HepG2 (cell line): Measurements from ENCODE around the gene PIP4K2B. TPM values are rescaled to one million over a fixed set of nuclear protein-coding genes. Genes with fewer than 3 reads are reported as not detected.

Source experiments
- ATAC-seq: fragments of 200-7000 bp; cut with Tn5 transposase; 3 replicates; pipeline ENCODE4 v1.9.1; 2020; ENCODE audit warnings: mild to moderate bottlenecking, moderate library complexity
- BruUV-seq: library from RNA; stranded (reverse); fragments of 400-500 nt; replicated peaks from 2 replicates; lab custom pipeline; 2021; lab: Mats Ljungman, UMichigan
- CTCF ChIA-PET: fragments of 300-600 bp; formaldehyde crosslinking; extraction: SDS; loops from one replicate; lab custom pipeline; 2021; ENCODE audit warnings: low total read pairs, inconsistent platforms, low intra/inter-chr PET ratio; lab: Yijun Ruan, JAX
- POLR2A ChIA-PET: fragments of 350-600 bp; sonication (Branson Sonifier 250); formaldehyde crosslinking; loops from one replicate; lab custom pipeline; 2020; ENCODE audit warnings: antibody characterized with exemption, inconsistent platforms; lab: Yijun Ruan, JAX
- DNase-seq: peaks from one replicate; pipeline ENCODE4 v3.0.0-alpha.2; 2015; ENCODE audit warnings: low spot score
- FAIRE-seq: peaks from 3 replicates; lab custom pipeline; 2011; peaks lifted over from hg19 to GRCh38; lab: Jason Lieb, UNC
- H2AFZ ChIP-seq: one replicate; pipeline ENCODE4 v1.6.1; 2011; ENCODE audit warnings: low read length, inconsistent platforms
- H3K27ac ChIP-seq: fragments of 300-600 bp; 3 replicates; pipeline ENCODE4 v1.8.0; 2011; ENCODE audit warnings: mixed run types, mild to moderate bottlenecking, mixed read lengths, low read length, inconsistent platforms; ENCODE audit not compliant: insufficient read depth; ENCODE audit errors: extremely low read length
- H3K27me3 ChIP-seq, 2 experiments: fragments of 200-600 bp in 1 of 2; 2 replicates in 1 of 2; 3 replicates in 1 of 2; pipeline versions ENCODE4 v1.6.0 to v1.8.0; 2011; ENCODE audit warnings: low read length in 2 of 2, mild to moderate bottlenecking in 2 of 2, moderate library complexity in 2 of 2, inconsistent platforms in 1 of 2; ENCODE audit not compliant: insufficient read depth in 2 of 2, control insufficient read depth in 1 of 2
- H3K36me3 ChIP-seq, 2 experiments: fragments of 200-600 bp in 1 of 2; replicated peaks in 1 of 2; 2 replicates in 1 of 2; 3 replicates in 1 of 2; pipeline versions ENCODE4 v1.5.1 to v1.8.0; 2011; ENCODE audit warnings: low read length in 2 of 2, inconsistent platforms in 1 of 2; ENCODE audit not compliant: insufficient read depth in 2 of 2, control insufficient read depth in 1 of 2
- H3K4me1 ChIP-seq: 2 replicates; pipeline ENCODE4 v1.5.1; 2012; ENCODE audit warnings: low read length, inconsistent platforms; ENCODE audit not compliant: insufficient read depth
- H3K4me2 ChIP-seq: 2 replicates; pipeline ENCODE4 v1.6.0; 2011; ENCODE audit warnings: low read depth, low read length, inconsistent platforms
- H3K4me3 ChIP-seq, 3 experiments: fragments of 200-600 bp in 1 of 3; sonication (generic), shearing (Covaris generic) in 1 of 3; replicated peaks in 1 of 3; 2 replicates each; pipeline ENCODE4 v1.5.1; 2011 to 2016; ENCODE audit warnings: low read length in 3 of 3, inconsistent platforms in 2 of 3, low read depth in 2 of 3, mild to moderate bottlenecking in 2 of 3, control low read depth in 1 of 3, mixed read lengths in 1 of 3; ENCODE audit not compliant: insufficient read depth in 1 of 3
- H3K79me2 ChIP-seq: one replicate; pipeline ENCODE4 v1.6.1; 2011; ENCODE audit warnings: low read length, inconsistent platforms; ENCODE audit not compliant: insufficient read depth
- H3K9ac ChIP-seq: 2 replicates; pipeline ENCODE4 v1.6.0; 2011; ENCODE audit warnings: mild to moderate bottlenecking, low read depth, low read length, inconsistent platforms; ENCODE audit not compliant: insufficient read depth
- H3K9me3 ChIP-seq: 2 replicates; pipeline ENCODE4 v1.5.1; 2012; ENCODE audit warnings: mild to moderate bottlenecking, low read length
- H4K20me1 ChIP-seq: 2 replicates; pipeline ENCODE4 v1.6.0; 2011; ENCODE audit warnings: inconsistent platforms, mild to moderate bottlenecking, low read length, moderate library complexity; ENCODE audit not compliant: insufficient read depth
- TAF1 ChIP-seq: sonication (generic); formaldehyde crosslinking; IDR thresholded peaks from 2 replicates; pipeline ENCODE4 v1.4.0; 2020; ENCODE audit warnings: missing genetic modification reagents
- ZFX ChIP-seq: sonication (generic); formaldehyde crosslinking; IDR thresholded peaks from 2 replicates; pipeline ENCODE4 v1.4.0; 2020; ENCODE audit warnings: mild to moderate bottlenecking, low read depth, missing genetic modification reagents, moderate library complexity
- ZNF17 ChIP-seq: sonication (generic); formaldehyde crosslinking; IDR thresholded peaks from 2 replicates; pipeline ENCODE4 v1.5.0; 2020; ENCODE audit warnings: mild to moderate bottlenecking, missing genetic modification reagents
- ZNF605 ChIP-seq: sonication (generic); formaldehyde crosslinking; IDR thresholded peaks from 2 replicates; pipeline ENCODE4 v1.8.0; 2022; ENCODE audit warnings: mild to moderate bottlenecking, missing genetic modification reagents
- WGBS: methylation state at CpG from one replicate; pipeline ENCODE4 v1.1.6; 2017; ENCODE audit warnings: low lambda C conversion rate; 5-methylcytosine and 5-hydroxymethylcytosine counted together
- in situ Hi-C: cut with HindIII; loops from 2 replicates; pipeline ENCODE4 v1.10.0; 2017; ENCODE audit warnings: low pct_unique_long_range_greater_than_20kb; ENCODE audit not compliant: extremely low pct_ligation_motif_present
- intact Hi-C: fragments of 100-400 bp; cut with micrococcal nuclease; formaldehyde crosslinking; loops from one replicate; pipeline ENCODE4 v1.10.0; 2022; ENCODE audit not compliant: unreplicated experiment
- polyA plus RNA-seq, 8 experiments: library from polyadenylated mRNA; depleted of rRNA in 3 of 8; stranded (reverse) in 7 of 8; unstranded in 1 of 8; fragments of >200 nt; fragmentation: Illumina TruSeq in 4 of 8; extraction: Trizol in 4 of 8; gene quantifications; 2 replicates each; pipeline versions ENCODE4 v1.2.1 to v1.2.3, GENCODE V29; 2011 to 2016; ENCODE audit warnings: low read depth in 4 of 8, missing spikeins in 1 of 8, mixed read lengths in 1 of 8; ENCODE audit not compliant: insufficient read depth in 1 of 8
- total RNA-seq, 5 experiments: library from RNA; depleted of rRNA; stranded (reverse); fragments of >200 nt; fragmentation: Illumina TruSeq; extraction: Trizol; gene quantifications; 2 replicates each; pipeline ENCODE4 v1.2.3, GENCODE V29; 2016; ENCODE audit warnings: low read depth in 1 of 5
- TF ChIP-seq, protein P1 (sequence below): sonication (generic); formaldehyde crosslinking; IDR thresholded peaks from 2 replicates; pipeline ENCODE4 v1.5.1; 2020; ENCODE audit warnings: mild to moderate bottlenecking, missing genetic modification reagents, moderate library complexity

PIP4K2B gene
- total and polyA plus RNA-seq, 2 of the 13 experiments (the other 11 are each of a cell fraction or from before 2014, with no cell fraction given), result 20.4 to 54.0 TPM

GRCh38 chr17:38786372-38786771 lies 13.0 kb downstream of the PIP4K2B start:
- DNase-seq (no peak), ATAC-seq (no peak)
- H3K4me3 ChIP-seq, result no peak overlapping the region
- no peak overlapping the region for H2AFZ ChIP-seq
- intact Hi-C loops (no loop called here), in situ Hi-C loops (no loop called here)
- H3K27ac ChIP-seq, result no peak overlapping the region
- H3K4me1 ChIP-seq, result no peaks in the 10 kb centered on the region
- H4K20me1 ChIP-seq, result no peaks in the 10 kb centered on the region
- CTCF ChIA-PET, result no interaction called here
- POLR2A ChIA-PET, result no interaction called here
- H3K9me3 ChIP-seq, result no peaks in the 10 kb centered on the region
- H3K27me3 ChIP-seq, result no peaks in the 10 kb centered on the region
- peaks cover 5% of the 10 kb centered on the region for H3K79me2 ChIP-seq
- BruUV-seq, result no TSS peak
- TF ChIP-seq TAF1 (CRISPR knock-in tag), result peak; percentile 20; the same call in 1 of the 2 replicates
- no peak for TF ChIP-seq ZNF17 (CRISPR knock-in tag)
- TF ChIP-seq, all 625 proteins: peak for 1
- Histone ChIP-seq H3K36me3 (peaks cover 24 to 50% of the 10 kb centered on the region in 2 experiments), H3K4me2 (no peak overlapping the region), H3K9ac (no peak overlapping the region)
- FAIRE-seq, result no peak
- 99% methylated on average over 6 of the region's 6 CpGs for WGBS

- in situ Hi-C loops, result no loop called here
- no peak overlapping the region for H3K27ac ChIP-seq
- TF ChIP-seq ZNF605, result no peak
- TF ChIP-seq, protein P1, sequence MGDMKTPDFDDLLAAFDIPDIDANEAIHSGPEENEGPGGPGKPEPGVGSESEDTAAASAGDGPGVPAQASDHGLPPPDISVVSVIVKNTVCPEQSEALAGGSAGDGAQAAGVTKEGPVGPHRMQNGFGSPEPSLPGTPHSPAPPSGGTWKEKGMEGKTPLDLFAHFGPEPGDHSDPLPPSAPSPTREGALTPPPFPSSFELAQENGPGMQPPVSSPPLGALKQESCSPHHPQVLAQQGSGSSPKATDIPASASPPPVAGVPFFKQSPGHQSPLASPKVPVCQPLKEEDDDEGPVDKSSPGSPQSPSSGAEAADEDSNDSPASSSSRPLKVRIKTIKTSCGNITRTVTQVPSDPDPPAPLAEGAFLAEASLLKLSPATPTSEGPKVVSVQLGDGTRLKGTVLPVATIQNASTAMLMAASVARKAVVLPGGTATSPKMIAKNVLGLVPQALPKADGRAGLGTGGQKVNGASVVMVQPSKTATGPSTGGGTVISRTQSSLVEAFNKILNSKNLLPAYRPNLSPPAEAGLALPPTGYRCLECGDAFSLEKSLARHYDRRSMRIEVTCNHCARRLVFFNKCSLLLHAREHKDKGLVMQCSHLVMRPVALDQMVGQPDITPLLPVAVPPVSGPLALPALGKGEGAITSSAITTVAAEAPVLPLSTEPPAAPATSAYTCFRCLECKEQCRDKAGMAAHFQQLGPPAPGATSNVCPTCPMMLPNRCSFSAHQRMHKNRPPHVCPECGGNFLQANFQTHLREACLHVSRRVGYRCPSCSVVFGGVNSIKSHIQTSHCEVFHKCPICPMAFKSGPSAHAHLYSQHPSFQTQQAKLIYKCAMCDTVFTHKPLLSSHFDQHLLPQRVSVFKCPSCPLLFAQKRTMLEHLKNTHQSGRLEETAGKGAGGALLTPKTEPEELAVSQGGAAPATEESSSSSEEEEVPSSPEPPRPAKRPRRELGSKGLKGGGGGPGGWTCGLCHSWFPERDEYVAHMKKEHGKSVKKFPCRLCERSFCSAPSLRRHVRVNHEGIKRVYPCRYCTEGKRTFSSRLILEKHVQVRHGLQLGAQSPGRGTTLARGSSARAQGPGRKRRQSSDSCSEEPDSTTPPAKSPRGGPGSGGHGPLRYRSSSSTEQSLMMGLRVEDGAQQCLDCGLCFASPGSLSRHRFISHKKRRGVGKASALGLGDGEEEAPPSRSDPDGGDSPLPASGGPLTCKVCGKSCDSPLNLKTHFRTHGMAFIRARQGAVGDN (CRISPR knock-in tag), result no peak
- no peak for TF ChIP-seq ZFX
- TF ChIP-seq, all 625 proteins: peak for 0
- H2AFZ ChIP-seq, result no peak overlapping the region
- intact Hi-C loops, result no loop called here
- WGBS, result 98% methylated on average over 3 of the region's 3 CpGs
- peaks cover 51 to 81% of the 10 kb centered on the region in 2 experiments for H3K36me3 ChIP-seq
- H3K9ac ChIP-seq, result no peak overlapping the region
- CTCF ChIA-PET, result no interaction called here
- H3K4me1 ChIP-seq, result no peaks in the 10 kb centered on the region
- H4K20me1 ChIP-seq, result no peaks in the 10 kb centered on the region
- no TSS peak for BruUV-seq
- FAIRE-seq (no peak), ATAC-seq (peak; percentile 50), DNase-seq (no peak)
- H3K9me3 ChIP-seq, result no peaks in the 10 kb centered on the region
- H3K27me3 ChIP-seq, result no peaks in the 10 kb centered on the region
- H3K4me3 ChIP-seq, result no peak overlapping the region
- H3K79me2 ChIP-seq, result no peaks in the 10 kb centered on the region
- no peak overlapping the region for H3K4me2 ChIP-seq
- POLR2A ChIA-PET, result no interaction called here
Observed at GRCh38 chr17:38783227-38783626, 16.1 kb downstream of the PIP4K2B start.
